GM21390 (cell line): ENCODE data around the gene OR6C70.

Experiments used
- ATAC-seq: cut with Tn5 transposase; IDR thresholded peaks from one replicate; pipeline ENCODE4 v1.9.1; 2021; ENCODE audit not compliant: unreplicated experiment

Gene OR6C70

DNA sequence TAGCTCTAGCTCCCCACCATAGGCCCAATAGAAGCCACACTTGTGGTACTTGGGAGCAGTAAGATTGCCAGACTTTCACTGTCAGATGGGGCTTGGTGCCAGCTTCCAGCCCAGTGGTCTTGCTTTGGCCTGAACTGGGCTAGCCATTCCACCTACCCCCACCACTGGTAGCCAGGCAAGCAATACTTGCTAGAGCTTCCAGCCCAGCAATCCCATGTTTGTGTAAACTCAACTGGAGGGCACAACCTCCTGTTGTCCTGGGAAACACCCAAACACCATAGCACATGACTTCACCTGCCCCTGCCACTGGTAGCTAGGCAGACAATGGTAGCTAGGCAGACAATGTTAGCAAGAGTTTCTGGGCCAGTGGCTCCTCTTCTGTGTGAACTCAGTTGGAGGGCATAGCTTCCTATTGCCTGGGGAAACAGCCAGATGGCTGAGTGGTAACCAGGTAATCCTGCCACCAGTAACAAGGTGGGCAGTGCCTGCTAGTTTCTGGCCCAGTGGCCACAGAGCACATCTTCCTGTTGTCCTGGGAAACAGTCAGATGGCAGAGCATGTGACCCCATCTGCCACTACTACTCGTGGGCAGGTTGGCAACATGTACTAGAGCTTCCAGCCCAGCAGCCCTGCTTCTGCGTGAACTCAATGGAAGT, 49.5 kb downstream of the OR6C70 start:
- no peak for ATAC-seq
